HTERT RPE-1 (cell line): ENCODE results near the gene FRG1.
"Not testable (repeated sequence)": the region's sequence is repeated elsewhere in the genome, so short reads cannot be mapped to it uniquely, and the experiment has no call there.

Experiments
- in situ Hi-C: fragments of 300-500 bp; cut with MboI; formaldehyde crosslinking; loops from 4 replicates; pipeline ENCODE4 v1.14.3; 2020; ENCODE audit warnings: low sequenced_read_pairs

Gene FRG1

GRCh38 chr4:189984661-189985060 is 44.0 kb downstream of the FRG1 start:
- in situ Hi-C loops, result not testable (repeated sequence)

DNA sequence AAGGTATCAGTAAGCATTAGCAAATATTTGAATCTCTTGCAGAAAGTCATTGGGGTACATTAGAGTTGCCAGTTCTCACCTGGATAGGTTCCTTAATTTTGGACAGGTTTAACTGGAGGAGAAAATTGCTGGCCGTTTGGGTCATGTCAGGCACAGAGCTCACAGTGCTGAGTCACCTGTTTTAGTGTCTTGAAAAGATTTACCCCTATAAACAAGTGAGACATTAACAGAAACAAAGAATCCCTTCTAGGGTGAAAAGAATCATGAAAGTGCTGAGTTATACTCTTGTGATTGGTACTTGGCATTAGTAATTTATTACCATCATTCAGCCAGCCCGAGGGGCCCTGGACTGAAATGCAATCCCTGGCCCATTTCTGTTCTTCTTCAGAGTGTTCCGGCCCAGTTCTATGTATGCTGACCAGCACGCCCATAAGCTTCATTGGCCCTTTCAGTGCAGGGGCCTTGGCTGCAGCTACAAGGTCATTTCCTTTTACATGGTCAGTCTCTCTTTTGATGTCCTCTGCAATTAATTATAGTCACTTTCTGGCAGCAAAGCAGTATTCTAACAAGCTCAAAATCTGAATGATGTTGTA is 45.1 kb downstream of the FRG1 start:
- in situ Hi-C loops, result not testable (repeated sequence)

- in situ Hi-C loops, result no loop called here
These were observed 48.3 kb downstream of the FRG1 start for GRCh38 chr4:189988877-189989431.

GRCh38 chr4:189989941-189990340 is 49.3 kb downstream of the FRG1 start:
- in situ Hi-C loops, result not testable (repeated sequence)
